Uterus (tissue), 2 donors: Measurements from ENCODE around the gene UQCRQ.

ENCODE experiments used
- POLR2A ChIP-seq, 2 donors: fragments of 450-650 bp; IDR thresholded peaks; one replicate each; pipeline ENCODE4 v1.6.1; 2016; ENCODE audit warnings: antibody characterized with exemption in 2 of 2, mild to moderate bottlenecking in 1 of 2, moderate library complexity in 1 of 2
- TF ChIP-seq, protein P1 (sequence below), 4 experiments: fragments of 200-600 bp in 2 of 4; fragments of 450-650 bp in 2 of 4; sonication (generic) in 2 of 4; IDR thresholded peaks; one replicate each; pipeline ENCODE4 v1.5.1; 2016 to 2019; ENCODE audit warnings: antibody characterized with exemption in 4 of 4, mild to moderate bottlenecking in 2 of 4, moderate library complexity in 1 of 4

DNA sequence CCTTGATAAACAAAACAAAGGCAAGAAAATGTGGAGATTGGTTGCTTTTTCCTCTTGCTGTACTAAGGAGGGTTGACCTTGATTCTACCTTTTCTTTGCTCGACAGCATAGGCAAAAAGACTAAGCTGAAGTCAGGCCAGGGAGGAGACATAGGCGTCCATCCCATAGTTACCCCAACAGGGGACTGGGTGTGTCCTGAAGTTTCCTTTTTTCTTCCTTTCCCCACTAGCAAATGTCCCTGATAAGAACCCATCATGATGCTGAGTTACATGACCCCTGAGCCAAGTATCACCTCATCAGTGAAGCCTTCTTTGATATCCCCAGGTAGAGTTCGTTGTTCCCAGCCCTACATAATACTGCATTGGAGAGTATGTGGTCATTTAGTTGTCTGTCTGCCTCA lies 26.1 kb upstream of the UQCRQ start:
- TF ChIP-seq, protein P1, sequence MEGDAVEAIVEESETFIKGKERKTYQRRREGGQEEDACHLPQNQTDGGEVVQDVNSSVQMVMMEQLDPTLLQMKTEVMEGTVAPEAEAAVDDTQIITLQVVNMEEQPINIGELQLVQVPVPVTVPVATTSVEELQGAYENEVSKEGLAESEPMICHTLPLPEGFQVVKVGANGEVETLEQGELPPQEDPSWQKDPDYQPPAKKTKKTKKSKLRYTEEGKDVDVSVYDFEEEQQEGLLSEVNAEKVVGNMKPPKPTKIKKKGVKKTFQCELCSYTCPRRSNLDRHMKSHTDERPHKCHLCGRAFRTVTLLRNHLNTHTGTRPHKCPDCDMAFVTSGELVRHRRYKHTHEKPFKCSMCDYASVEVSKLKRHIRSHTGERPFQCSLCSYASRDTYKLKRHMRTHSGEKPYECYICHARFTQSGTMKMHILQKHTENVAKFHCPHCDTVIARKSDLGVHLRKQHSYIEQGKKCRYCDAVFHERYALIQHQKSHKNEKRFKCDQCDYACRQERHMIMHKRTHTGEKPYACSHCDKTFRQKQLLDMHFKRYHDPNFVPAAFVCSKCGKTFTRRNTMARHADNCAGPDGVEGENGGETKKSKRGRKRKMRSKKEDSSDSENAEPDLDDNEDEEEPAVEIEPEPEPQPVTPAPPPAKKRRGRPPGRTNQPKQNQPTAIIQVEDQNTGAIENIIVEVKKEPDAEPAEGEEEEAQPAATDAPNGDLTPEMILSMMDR (IDR thresholded peaks at IDR 0.05): no peak
- TF ChIP-seq POLR2A (IDR thresholded peaks at IDR 0.05): no peak
